Ureter (tissue), 1 donor: ENCODE measurements around the gene ABHD6. TPM values are rescaled to one million over a fixed set of nuclear protein-coding genes. Genes with fewer than 3 reads are reported as not detected.

Source experiments
- total RNA-seq: library from RNA; stranded (reverse); gene quantifications from one replicate; pipeline ENCODE4 v1.2.4, GENCODE V29; 2023
- donor health status: DM: yes; HTN: yes; CAD: no.

ABHD6 gene
- total RNA-seq, 1 donor from 2014 or later, result 8.3 TPM

Other genes with a start within 250 kb of the ABHD6 start
- 303 TPM for gene FLNB, start 229.4 kb upstream of the ABHD6 start, total RNA-seq
- gene DNASE1L3, start 26.8 kb upstream of the ABHD6 start, total RNA-seq, result 6.1 TPM
- gene RPP14, start 68.5 kb downstream of the ABHD6 start, total RNA-seq, result 17.0 TPM
- gene HTD2, start 68.7 kb downstream of the ABHD6 start, total RNA-seq, result 7.4 TPM
- gene PXK, start 95.1 kb downstream of the ABHD6 start, total RNA-seq, result 26.8 TPM
- gene PDHB, start 196.0 kb downstream of the ABHD6 start, total RNA-seq, result 42.2 TPM